SK-N-SH (cell line): Measurements from ENCODE around the gene ZNF684.

Source experiments
- EP300 ChIP-seq, 2 experiments: IDR thresholded peaks; 2 replicates each; pipeline versions ENCODE4 v1.4.0 to v1.6.1; 2012; ENCODE audit warnings: borderline replicate concordance in 1 of 2, low read depth in 1 of 2, low read length in 1 of 2
- MXI1 ChIP-seq: IDR thresholded peaks from 2 replicates; pipeline ENCODE4 v1.6.1; 2012; ENCODE audit warnings: mild to moderate bottlenecking, low read depth, low read length, improper control_type of control experiment
- POLR2AphosphoS5 ChIP-seq: IDR thresholded peaks from 2 replicates; pipeline ENCODE4 v1.6.1; 2012; ENCODE audit warnings: low read depth, low read length
- RFX5 ChIP-seq: IDR thresholded peaks from 2 replicates; pipeline ENCODE4 v1.6.1; 2012; ENCODE audit warnings: mild to moderate bottlenecking, improper control_type of control experiment, low read length
- SMC3 ChIP-seq: IDR thresholded peaks from 2 replicates; pipeline ENCODE4 v1.6.1; 2012; ENCODE audit warnings: low read depth, low read length, improper control_type of control experiment
- TEAD4 ChIP-seq: IDR thresholded peaks from 2 replicates; pipeline ENCODE4 v1.4.0; 2012; ENCODE audit warnings: mild to moderate bottlenecking, borderline replicate concordance; ENCODE audit not compliant: insufficient read depth
- YY1 ChIP-seq: IDR thresholded peaks from 2 replicates; pipeline ENCODE4 v1.4.0; 2012; ENCODE audit warnings: low read depth, mild to moderate bottlenecking
- TF ChIP-seq, protein P1 (sequence below): fragments of 200-600 bp; sonication (generic); IDR thresholded peaks from 2 replicates; pipeline ENCODE4 v1.6.1; 2017; ENCODE audit warnings: antibody characterized with exemption, mild to moderate bottlenecking, moderate library complexity
- TF ChIP-seq, protein P2 (sequence below): fragments of 150-350 bp; IDR thresholded peaks from 2 replicates; pipeline ENCODE4 v1.6.1; 2017; ENCODE audit warnings: antibody characterized with exemption, low read length, low read depth, borderline replicate concordance

DNA sequence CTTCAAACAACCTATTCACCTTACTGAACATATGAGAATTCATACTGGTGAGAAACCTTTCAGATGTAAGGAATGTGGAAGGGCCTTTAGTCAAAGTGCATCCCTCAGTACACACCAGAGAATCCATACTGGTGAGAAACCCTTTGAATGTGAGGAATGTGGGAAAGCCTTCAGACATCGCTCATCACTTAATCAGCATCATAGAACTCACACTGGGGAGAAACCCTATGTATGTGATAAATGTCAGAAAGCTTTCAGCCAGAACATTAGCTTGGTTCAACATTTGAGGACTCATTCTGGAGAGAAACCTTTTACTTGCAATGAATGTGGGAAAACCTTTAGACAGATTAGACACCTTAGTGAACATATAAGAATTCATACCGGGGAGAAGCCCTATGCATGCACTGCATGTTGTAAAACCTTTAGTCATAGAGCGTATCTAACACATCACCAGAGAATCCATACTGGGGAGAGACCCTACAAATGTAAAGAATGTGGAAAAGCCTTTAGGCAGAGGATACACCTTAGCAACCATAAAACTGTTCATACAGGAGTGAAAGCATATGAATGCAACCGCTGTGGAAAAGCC is 36.0 kb upstream of the ZNF684 start:
- TF ChIP-seq YY1 (no peak), EP300 (IDR thresholded peaks at IDR 0.05; ENCODE audit: borderline replicate concordance in 1 of 2, low read depth in 1 of 2, low read length in 1 of 2) (no peak), POLR2AphosphoS5 (no peak), MXI1 (no peak), SMC3 (no peak), TEAD4 (no peak), RFX5 (no peak)
- TF ChIP-seq, protein P1, sequence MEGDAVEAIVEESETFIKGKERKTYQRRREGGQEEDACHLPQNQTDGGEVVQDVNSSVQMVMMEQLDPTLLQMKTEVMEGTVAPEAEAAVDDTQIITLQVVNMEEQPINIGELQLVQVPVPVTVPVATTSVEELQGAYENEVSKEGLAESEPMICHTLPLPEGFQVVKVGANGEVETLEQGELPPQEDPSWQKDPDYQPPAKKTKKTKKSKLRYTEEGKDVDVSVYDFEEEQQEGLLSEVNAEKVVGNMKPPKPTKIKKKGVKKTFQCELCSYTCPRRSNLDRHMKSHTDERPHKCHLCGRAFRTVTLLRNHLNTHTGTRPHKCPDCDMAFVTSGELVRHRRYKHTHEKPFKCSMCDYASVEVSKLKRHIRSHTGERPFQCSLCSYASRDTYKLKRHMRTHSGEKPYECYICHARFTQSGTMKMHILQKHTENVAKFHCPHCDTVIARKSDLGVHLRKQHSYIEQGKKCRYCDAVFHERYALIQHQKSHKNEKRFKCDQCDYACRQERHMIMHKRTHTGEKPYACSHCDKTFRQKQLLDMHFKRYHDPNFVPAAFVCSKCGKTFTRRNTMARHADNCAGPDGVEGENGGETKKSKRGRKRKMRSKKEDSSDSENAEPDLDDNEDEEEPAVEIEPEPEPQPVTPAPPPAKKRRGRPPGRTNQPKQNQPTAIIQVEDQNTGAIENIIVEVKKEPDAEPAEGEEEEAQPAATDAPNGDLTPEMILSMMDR = no peak
- TF ChIP-seq, protein P2, sequence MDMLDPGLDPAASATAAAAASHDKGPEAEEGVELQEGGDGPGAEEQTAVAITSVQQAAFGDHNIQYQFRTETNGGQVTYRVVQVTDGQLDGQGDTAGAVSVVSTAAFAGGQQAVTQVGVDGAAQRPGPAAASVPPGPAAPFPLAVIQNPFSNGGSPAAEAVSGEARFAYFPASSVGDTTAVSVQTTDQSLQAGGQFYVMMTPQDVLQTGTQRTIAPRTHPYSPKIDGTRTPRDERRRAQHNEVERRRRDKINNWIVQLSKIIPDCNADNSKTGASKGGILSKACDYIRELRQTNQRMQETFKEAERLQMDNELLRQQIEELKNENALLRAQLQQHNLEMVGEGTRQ = no peak
